Dermis blood vessel endothelial cell (primary cell): ENCODE data around the gene AP1S2. TPM values are rescaled to one million over a fixed set of nuclear protein-coding genes. Genes with fewer than 3 reads are reported as not detected.
A peak's percentile ranks its signal among the peaks of the same experiment; 100 is the strongest.
"Not testable (repeated sequence)": the region's sequence is repeated elsewhere in the genome, so short reads cannot be mapped to it uniquely, and the experiment has no call there.

Experiments
- DNase-seq: peaks from one replicate; pipeline ENCODE4 v3.0.0; 2010
- total RNA-seq: library from RNA; depleted of rRNA; stranded (reverse); fragments of >200 nt; gene quantifications from 2 replicates; pipeline ENCODE4 v1.2.3, GENCODE V29; 2014

The AP1S2 gene
- 133 and 158 TPM in 2 replicates for total RNA-seq

DNA sequence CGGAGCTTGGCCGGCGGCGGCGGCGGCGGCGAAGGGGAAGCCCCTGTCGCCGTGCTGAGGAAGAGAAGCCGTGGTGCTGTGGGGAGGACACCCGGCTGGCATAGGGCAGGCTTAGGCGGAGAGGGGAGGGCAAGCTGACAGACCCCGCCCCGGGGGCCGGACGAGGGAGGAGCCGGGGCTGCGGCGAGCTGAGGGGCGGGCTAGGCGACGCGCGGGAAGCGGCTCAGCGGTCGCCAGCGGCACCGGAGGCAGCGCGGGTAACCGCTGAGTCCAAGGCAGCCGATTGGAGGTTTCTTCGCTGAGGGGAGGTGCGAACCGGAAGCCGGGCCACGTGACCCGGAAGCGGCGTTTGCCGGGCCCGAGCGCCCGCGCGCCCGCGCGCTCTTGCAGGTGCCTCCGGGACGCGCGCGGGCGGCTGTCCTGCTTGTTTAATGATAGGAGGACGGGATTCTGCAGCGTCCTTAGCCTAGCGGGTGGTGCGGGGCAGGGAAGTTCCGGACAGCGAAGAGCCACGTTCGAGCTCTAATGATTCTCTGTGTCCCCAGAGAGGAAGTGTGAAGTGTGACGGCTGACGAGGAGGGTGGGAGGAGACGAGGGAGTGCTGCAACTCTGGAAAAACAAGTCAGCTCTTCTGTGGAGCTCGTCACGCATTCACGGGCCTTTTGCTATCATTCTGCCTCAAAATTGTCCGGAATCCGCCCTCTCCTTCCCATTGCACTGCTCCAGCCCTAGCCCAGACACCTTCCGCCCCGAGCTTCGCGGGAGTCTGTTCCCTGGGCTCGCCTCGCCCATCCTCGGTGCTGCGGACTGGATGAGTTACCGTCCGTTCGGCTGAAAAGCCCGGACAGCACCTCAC, at the start of gene AP1S2:
Gene AP1S2 (minus strand): TSS at position 102 of the 856 bp plus-strand sequence. CDS start 2,289 bp downstream, outside the sequence.
- peak; percentile 93 for DNase-seq

DNA sequence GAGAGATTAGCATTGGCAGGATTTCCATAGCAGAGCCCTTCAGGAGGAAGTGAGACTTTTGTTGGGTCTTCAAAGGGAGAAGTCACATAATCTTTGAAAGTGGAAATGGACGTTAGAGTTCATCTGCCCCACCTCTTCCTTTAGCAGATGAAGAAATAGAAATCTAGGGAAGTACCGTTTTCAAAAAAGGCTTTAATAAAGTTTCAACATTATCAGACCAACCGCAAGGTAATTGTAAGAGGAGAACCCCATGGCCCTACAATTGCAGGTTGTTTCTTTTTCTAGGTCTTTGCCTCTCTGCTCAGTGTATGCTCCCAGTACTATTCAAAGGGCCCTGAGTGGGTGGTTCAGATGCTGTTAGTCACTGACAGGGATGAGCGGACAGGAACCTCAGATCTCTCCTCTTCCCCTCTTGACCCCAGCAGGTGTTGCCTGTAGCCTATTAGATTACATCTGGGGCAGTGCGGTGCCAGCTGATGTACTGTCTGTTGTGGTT, 48.6 kb upstream of the AP1S2 start:
- DNase-seq, result no peak

DNA sequence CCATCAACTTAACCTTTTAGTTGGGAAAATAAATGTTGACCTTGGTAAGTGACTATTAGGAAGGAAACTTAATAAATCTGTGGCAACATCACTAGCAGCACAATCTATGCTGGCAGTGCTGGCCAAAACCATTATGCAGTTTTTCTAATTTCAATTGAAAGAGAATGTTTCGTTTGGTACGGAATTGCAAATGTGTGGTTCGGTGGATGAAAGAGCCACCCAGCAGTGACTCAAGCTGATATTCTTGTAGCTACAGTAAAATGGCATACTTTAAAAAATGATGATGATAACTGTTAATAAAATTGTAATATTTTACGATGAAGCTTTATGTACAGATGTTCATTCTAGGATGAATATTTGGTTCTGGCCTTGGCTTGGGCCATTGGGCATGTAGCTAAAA, 40.7 kb upstream of the AP1S2 start:
- DNase-seq, result no peak

DNA sequence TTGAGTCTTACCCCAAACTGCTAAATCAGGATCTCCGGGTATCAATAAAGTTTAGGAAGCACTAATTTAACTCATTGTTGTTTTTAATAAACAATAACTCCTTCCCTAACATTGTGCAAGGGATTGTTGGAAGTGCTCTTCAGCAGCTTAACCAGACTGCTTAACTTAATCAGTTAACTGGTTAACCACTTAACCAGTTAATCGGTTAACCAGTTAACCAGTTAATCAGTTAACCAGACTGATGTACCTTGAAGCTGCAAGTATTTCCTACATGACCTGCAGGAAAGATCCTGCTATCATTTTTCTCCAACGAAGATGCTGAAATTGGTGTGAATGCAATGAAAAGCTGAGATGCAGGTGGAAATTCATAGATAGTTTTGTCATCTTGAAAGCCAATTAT, 40.1 kb upstream of the AP1S2 start:
- no peak for DNase-seq

DNA sequence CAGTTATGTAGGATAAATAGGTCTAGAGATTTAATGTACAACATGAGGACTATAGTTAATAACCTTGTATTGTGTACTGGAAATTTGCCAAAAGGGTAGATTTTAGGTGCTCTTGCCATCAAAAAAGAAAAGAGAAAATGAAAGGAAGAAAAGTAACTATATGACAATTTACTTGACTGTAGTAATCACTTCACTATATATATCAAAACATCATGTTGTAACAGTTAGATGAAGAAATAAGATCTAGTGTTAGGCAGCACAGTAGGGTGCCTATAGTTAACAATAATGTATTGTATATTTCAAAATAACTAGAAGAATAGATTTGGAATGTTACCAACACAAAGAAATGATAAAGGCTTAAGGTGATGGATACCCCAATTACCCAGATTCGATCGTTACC, 35.9 kb upstream of the AP1S2 start:
- DNase-seq, result no peak

DNA sequence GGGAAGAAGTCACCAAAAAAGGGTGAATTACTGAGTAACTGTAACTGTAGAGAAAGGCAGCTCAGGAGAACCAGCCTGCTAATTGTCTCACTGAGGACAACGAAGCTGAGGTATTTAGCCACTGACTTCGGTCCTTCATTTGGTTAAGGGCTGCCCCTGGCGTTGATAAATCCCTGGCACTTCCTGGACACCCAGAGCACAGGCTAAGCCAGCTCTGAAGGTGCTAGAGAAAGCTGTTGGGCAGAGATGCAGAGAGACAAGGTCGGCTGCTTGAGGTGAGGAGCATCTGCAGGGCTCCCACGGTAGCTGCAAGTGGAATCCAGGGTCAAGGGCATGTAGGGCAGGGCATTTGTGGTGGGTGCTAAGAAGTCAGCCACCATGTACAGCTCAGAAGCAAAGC, 33.4 kb upstream of the AP1S2 start:
- no peak for DNase-seq

DNA sequence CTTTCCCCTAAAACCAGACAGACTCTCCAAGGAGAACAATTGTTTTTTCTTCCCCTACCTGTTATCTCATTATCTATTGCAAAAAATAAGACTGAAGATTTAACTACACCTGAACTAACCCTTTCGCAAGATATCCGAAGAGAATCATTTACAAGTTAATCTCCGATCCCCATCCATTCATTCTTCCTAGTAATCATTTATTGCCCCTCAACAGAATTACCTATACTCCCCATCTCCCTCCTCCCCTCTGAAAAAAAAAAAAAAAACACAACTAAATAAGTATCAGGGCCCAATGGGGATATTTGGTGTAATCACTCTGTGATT, 28.9 kb upstream of the AP1S2 start:
- no peak for DNase-seq

DNA sequence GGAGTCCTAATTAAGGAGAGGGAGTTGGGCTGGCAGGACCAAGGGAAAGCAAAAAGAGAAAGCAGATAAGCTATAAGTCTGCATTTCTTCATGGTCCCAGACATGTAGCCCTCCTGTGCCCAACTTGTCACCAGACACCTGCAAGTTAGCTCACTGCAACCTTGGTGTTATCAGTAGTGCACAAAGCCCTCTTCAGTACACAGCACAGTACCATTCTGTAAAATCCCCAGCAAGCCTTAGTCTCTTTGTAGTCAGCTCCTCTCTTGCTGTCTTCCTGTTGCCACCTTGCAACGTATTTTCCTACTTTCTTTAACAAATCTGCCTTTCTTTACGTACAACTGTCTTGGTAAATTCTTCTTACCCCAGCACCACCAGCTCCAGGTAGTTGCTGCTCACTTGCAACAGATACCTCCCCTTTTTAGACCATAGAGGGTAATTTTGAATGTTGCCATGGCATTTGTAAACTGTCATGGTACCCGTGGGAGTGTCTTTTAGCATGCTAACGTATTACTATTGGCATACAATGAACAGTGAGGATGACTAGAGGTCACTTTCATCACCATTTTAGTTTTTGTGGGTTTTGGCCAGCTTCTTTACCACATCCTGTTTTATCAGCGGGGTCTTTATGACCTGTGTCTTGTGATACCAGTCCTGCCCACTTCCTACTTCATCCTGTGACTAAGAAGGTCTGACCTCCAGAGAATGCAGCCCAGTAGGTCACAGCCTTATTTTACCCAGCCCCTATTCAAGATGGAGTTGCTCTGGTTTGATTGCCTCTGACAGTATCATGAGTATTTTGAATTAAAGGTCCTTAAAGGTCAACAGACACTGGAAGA, 28.3 kb upstream of the AP1S2 start:
- DNase-seq, result peak; percentile 23

DNA sequence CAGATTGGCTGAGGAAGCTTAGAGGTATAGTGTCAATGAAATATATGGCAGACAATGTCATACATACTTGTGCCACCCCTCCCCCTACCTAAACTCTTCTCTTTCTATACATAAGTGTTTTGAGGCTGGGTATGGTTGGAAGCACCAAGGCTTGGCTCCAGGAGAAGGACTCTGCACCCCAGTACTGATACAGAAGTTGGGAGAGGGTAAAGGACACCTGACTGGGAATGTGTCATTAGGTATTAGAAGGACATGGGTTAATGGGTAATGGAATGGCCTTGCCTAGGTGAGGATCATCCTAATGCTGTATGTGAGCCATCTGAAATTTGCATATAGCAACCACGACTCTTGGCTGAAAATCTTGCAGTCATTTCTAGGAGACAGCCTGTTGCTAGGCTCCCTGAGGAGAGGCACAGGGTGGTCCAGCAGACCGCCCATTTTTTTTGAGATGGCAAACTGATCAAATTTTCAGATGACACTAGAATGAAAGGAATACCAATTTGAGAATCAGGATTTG, 26.8 kb upstream of the AP1S2 start:
- DNase-seq, result no peak

DNA sequence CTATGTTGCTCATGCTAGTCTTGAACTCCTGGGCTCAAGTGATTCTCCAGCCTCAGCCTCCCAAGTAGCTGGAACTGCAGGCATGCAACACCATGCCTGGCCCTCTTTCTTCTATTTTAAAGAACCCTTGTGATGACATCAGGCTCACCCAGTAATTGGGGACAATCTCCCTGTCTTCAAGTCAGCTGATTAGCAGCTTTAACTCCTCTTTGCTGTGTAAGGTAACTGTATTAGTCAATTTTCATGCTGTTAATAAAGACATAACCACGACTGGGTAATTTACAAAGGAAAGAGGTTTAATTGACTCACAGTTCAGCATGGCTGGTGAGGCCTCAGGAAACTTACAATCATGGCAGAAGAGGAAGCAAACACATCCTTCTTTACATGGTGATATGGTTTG, 23.3 kb upstream of the AP1S2 start:
- DNase-seq, result not testable (repeated sequence)

DNA sequence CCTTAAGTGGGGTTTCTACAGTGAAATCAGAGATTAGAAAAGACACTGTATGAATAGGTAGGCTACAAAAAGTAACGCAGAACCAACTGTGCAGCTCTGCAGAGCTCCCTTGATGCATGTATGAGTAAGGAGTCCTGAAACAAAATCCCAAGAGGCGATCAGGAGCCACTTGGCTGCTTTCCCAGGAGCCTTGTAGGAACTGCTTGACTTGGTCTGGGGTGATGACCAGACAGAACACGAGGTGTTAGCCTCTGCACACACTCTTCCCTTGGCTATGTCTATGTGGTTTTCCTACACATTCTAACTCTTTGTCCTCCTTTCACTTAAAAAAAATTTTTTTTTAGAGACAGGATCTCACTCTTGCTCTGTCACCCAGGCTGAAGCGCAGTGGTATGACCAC, 22.8 kb upstream of the AP1S2 start:
- DNase-seq, result no peak

DNA sequence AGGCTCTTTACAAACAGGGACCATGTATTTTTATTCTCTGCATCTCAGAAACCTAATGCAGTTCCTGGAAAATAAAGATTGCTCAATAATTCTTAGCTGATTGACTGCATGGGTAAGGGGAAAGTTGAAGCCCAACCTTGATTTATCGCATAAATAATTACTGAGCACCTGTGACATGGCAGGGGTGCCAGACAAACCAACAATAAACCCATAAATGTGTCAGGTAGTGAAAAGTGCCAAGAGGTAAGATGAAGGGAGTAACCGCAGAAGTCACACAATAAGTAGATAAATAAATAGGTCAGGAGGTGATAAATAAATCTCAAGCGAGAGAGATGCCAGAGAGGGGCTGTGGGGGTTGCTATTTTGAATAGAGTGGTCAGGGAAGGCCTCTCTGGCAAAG, 20.1 kb upstream of the AP1S2 start:
- no peak for DNase-seq

DNA sequence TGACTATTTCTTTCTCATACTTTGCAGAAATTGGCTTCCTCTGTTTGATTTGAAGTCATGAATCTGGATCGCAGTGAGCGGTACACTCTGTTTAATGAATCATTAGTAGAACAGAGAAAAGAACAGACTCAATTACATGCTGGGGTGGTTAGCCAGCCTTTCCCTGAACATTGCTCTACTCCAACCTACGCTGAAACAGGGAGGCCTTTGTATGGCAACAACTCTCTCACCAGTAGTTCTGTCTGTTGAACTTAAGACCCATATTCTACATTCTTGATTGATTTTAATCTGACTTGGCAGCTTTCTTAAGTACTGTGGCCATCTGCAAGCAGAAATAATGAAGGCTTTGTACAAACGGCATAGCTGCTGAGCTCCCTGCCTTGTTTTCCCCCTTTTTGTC, 19.0 kb upstream of the AP1S2 start:
- DNase-seq, result no peak

DNA sequence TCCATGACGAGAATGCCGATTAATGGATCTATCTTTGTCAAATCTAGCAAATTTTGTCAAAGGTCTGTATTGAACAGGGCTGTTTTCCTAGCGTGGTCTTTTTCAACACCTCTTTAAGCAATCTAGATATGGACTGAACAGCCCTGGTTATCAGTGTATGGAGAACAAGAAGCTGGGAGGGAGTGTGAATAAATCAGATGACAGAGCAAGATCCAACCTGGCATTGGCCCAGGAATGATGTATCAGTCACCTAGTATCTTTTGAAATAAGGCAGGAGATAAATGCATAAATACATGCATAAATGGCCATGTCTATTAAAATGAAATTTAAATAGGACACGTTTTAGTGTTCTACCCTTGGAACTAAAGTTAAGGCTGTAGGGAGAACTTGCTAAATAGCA, 15.7 kb upstream of the AP1S2 start:
- DNase-seq, result no peak

DNA sequence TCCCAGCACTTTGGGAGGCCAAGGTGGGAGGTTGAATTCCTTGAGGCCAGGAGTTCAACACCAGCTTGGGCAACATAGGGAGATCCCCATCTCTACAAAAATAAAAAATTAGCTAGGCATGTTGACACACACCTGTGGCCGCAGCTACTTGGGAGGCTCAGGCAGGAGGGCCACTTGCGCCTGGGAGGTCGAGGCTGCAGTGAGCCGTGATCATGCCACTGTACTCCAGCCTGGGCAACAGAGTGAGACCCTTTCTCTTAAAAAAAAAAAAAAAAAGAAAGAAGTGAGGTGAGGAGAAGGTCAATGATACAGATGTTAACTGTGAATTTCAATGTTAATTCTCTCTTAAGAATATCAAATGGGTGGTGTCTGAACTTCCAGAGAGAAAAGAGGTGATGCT, 15.1 kb upstream of the AP1S2 start:
- no peak for DNase-seq

DNA sequence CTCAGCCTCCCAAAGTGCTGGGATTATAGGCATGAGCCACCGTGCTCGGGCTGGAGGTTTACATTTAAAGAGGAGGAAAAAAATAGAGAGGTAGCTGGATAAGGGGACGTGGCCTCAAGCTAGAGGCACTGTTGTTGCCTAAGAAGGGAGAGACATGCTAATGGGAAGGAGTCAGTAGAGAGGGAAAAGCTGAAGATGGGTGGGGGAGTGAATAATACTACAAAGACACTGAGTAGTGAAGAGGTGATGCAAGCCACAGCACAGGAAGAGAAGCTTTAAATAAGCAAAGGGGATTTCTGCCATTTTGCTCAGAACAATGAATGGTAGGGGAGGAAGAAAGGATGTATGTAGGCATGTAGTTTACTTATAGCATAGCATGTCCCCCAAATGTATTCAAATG, 11.5 kb upstream of the AP1S2 start:
- DNase-seq, result no peak

DNA sequence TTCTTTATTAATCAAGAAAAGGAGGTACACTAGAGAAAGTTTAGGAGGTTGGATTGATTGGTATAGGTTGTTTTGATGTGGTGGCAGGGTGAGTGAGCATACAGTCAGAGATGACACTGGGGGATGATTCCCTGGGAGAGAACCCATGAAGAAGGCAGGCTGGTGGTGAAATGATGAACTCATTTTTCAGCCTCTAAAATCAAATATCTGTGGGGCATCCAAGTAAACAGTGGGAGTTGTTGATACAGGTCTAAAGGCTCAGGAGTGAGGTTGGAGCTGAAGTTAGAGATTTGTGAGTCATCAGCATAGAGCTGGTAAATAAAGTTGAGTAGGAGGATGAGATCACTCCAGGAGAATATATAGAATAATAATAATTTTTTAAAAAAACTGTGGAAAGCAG, 10.0 kb upstream of the AP1S2 start:
- no peak for DNase-seq

DNA sequence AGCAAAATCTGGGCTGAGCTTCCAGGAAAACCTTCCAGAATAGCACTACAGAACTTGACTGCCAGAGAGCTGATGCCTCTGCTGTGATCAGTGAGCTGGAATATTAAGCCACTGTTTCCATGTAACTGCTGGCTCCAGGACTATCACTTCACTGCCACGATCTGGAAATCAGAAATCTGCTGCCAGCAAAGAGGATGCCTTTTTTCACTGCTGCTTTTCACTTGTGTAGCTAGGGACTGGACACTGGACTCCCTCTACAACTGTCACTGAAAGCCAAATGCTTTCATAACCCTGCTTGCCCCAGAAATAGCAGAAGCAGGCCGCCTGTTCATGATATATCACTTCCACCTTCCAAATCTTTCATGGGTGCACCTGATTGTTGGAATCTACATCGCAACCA, 9.4 kb upstream of the AP1S2 start:
- DNase-seq, result no peak

DNA sequence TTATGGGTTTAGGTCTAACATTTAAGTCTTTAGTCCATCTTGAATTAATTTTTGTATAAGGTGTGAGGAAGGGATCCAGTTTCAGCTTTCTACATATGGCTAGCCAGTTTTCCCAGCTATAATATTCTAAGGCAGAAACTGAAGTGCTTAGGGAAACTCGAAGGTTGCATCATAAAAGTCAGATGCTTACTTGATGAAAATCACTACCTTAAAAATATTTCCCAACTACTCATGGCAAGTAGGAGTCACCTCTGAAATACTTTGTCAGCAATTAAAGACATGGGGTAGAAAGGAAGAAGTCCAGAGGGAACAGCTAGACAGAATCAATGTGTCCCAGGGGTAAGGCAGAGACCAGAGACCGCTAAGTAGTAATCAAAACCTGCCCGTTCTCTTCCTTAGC, 6.3 kb upstream of the AP1S2 start:
- no peak for DNase-seq

DNA sequence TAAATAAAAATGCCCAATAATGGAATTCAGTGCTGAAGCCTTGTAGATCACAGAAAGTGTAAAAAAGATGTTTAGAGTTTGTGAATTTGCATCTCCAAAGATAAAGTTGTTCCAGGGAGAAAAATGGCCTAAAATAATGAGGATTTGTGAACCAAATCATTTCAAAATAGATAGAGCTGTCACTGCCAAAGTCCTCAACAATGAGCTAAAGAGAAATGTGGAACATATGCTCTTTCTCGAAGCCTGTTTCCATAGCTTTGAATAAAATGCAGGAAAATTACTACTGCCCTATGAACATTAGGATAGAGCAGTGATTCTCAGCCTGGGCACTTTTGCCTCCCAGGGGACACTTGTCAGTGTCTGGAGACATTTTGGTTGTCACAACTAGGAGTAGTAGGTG, 3.4 kb upstream of the AP1S2 start:
- DNase-seq, result no peak

DNA sequence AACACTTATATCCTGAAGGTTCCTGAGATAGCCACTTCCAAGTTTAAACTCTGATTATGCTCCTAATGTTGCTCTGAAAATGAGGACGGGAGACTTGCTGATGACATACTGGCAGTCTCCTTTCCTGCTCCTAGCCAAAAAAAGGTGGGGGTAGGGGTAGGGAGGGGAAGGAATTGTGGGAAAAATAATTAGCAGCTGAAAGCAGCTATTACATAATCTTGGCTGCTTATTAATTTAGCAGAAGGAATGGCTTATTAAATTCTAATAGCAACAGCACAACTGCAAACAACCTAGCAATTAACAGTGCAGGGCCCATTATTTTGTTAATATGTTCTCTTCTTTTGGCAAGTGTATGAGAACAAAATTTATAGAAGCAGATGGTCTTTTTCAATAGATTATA, 2.0 kb upstream of the AP1S2 start:
- no peak for DNase-seq

DNA sequence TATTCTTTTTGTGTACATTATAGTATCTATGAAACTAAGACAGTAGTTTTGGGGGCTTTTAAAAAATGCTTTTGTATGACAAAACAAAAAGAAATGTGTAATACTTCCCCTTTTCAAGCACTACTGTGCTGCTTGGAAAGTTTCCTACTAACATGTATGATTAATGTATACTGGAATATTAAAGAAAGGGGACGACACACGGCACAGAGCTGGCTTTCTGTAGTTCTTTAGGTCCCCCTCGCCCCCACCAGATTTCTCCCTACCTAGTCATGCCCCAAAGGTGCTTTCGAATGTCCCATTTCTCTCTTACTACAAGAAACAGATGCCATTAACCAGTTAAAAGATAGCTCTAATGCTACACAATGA, 1.6 kb upstream of the AP1S2 start:
- no peak for DNase-seq

DNA sequence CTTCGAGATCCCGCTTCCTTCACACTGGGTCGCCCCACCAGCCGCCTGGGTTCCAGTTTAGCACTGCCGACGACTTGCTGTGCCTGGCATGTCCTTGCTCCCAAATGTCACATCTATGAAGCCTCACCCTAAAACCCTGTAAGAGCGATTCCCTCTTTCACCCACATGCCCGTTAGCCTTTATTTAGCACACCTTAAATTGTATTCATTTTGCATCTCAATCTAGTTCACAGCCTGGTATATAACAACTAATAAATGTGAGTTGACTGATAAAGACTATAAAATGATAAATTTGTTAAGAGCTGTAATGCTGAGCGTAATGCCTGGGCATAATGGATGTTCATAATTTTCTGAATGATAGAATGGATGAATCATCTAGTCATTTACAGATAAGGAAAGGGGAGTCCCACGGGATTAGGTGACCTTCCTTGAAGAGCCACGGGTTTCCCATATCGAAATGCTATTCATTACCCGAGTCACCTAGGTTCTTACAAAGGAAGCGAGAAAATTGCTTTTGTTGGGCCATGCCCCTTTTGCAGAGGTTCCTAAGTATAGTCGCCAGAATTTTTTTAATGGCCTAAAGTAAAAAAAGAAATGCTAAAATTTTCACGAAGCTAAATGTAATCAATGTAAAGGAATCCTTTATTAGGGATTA, 1.1 kb upstream of the AP1S2 start:
- DNase-seq, result peak; percentile 16
